ENCODE measurements around the gene ANGPTL8. TPM values are rescaled to one million over a fixed set of nuclear protein-coding genes. Genes with fewer than 3 reads are reported as not detected.

The ANGPTL8 gene
- total and polyA plus RNA-seq, 10 of the 15 experiments (the other 5 are each of a cell fraction or from before 2014, with no cell fraction given): not detected

- no peak for TF ChIP-seq E2F4 (IDR thresholded peaks at IDR 0.05; ENCODE audit: low read depth, low read length)
- no peak for TF ChIP-seq MEF2A (IDR thresholded peaks at IDR 0.05; ENCODE audit: insufficient read depth, low read depth, low read length)
- no peak for TF ChIP-seq CHD4 (IDR thresholded peaks at IDR 0.05)
Measured at GRCh38 chr19:11267316-11268085, 28.1 kb downstream of the ANGPTL8 start (continued).

DNA sequence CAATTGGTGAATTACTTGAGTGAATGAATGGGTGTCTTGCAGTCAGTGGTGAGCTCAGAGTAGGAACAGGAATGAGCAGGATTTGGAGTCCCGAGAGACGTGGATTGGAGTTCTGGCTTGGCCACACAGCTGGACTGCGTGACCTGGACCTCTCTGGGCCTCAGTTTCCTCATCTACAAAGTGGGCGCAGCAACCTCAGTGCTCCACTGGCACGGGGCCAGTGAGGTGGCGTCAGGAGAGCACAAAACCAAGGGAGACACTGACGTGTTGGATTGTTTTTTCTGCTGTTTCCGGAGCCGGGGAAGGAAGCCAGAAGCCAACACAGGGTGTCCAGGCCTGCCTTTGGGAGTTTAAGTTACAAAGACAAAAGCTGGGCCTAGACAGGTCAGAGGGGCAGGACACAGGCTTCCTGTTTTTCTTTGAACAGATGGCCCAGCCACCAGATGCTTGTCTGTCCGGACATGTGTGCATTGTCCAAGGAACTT, 29.4 kb downstream of the ANGPTL8 start:
- ChIA-PET SMC1A (ENCODE audit: uncharacterized antibody, unreplicated experiment) (no interaction called here), RAD21 (ENCODE audit: unreplicated experiment) (no interaction called here), CTCF (no interaction called here), POLR2A (no interaction called here)
- H3K27me3 ChIP-seq (replicated peaks in 1 of 2; ENCODE audit: control insufficient read depth in 2 of 2, insufficient read depth in 2 of 2, low read length in 1 of 2): no peaks in the 10 kb centered on the region
- no peaks in the 10 kb centered on the region for H4K20me1 ChIP-seq (ENCODE audit: control insufficient read depth, insufficient read depth)
- H3K4me2 ChIP-seq (ENCODE audit: control insufficient read depth, insufficient read depth): no peak overlapping the region
- no peak overlapping the region for H2AFZ ChIP-seq (ENCODE audit: control insufficient read depth, low read depth, low read length)
- no peaks in the 10 kb centered on the region for H3K79me2 ChIP-seq (ENCODE audit: control insufficient read depth, insufficient read depth, low read length)
- H3K4me1 ChIP-seq (ENCODE audit: control insufficient read depth, insufficient read depth, low read length): peaks cover 5% of the 10 kb centered on the region; the same call in 1 of the 2 replicates
- TF ChIP-seq IKZF1 (conservative IDR thresholded peaks at IDR 0.05): no peak
- no peak for TF ChIP-seq ZNF24 (IDR thresholded peaks at IDR 0.05)
- TF ChIP-seq HSF1 (IDR thresholded peaks at IDR 0.05; ENCODE audit: low read depth, low read length): no peak
- no peak for TF ChIP-seq NR2F1 (conservative IDR thresholded peaks at IDR 0.05)
- no peak for TF ChIP-seq TCF3 (IDR thresholded peaks at IDR 0.05; ENCODE audit: borderline replicate concordance, insufficient read depth, low read depth, low read length)
- TF ChIP-seq BHLHE40 (IDR thresholded peaks at IDR 0.05; ENCODE audit: borderline replicate concordance in 1 of 2, low read depth in 2 of 2, low read length in 1 of 2): no peak
- TF ChIP-seq NR2C1 (IDR thresholded peaks at IDR 0.05): no peak
- TF ChIP-seq ESRRA (IDR thresholded peaks at IDR 0.05; ENCODE audit: low read length): no peak
- no peak for TF ChIP-seq CREB1 (IDR thresholded peaks at IDR 0.05; ENCODE audit: low read depth)
- TF ChIP-seq ZZZ3 (IDR thresholded peaks at IDR 0.05; ENCODE audit: control insufficient read depth, insufficient read length, low read depth): no peak
- TF ChIP-seq SUZ12 (IDR thresholded peaks at IDR 0.05; ENCODE audit: unreplicated experiment): no peak
- in situ Hi-C loops (cut with MboI) (no loop called here), intact Hi-C loops (cut with micrococcal nuclease; ENCODE audit: unreplicated experiment) (no loop called here)
- DNase-seq (ENCODE audit: low read depth, low spot score) (no peak), FAIRE-seq (no peak), ATAC-seq (no peak)
- no peak overlapping the region for H3K4me3 ChIP-seq
- WGBS (ENCODE audit: insufficient coverage, insufficient replicate concordance, low lambda C conversion rate, missing lambda C conversion rate): 32% methylated on average over 10 of the region's 10 CpGs
- H3K36me3 ChIP-seq (ENCODE audit: control insufficient read depth in 2 of 2, insufficient read depth in 2 of 2, low read length in 1 of 2): no peaks in the 10 kb centered on the region
- no peak overlapping the region for H3K9ac ChIP-seq (ENCODE audit: control insufficient read depth, insufficient read depth, low read length)
- no peak overlapping the region for H3K27ac ChIP-seq (ENCODE audit: control insufficient read depth, insufficient read depth)
- BruUV-seq (replicated peaks): no TSS peak
- H3K9me3 ChIP-seq (replicated peaks; ENCODE audit: control insufficient read depth, insufficient read depth, low read length): no peaks in the 10 kb centered on the region

All from GM12878 (cell line).